ENCODE data around the gene AGMO. TPM values are rescaled to one million over a fixed set of nuclear protein-coding genes. Genes with fewer than 3 reads are reported as not detected.

Gene AGMO
- total and polyA plus RNA-seq, 2 of the 8 experiments (the other 6 are each of a cell fraction or from before 2014, with no cell fraction given), result 0.22 to 0.45 TPM

GRCh38 chr7:15602236-15602635 is 40.4 kb upstream of the AGMO start:
- 80% methylated on average over 1 of the region's 1 CpG; no CpG with 5 or more reads in 1 of the 2 experiments for WGBS, 2 experiments (ENCODE audit: extremely low coverage in 1 of 2, insufficient coverage in 1 of 2, insufficient read length in 1 of 2, insufficient replicate concordance in 2 of 2, low coverage in 1 of 2, low lambda C conversion rate in 2 of 2, missing lambda C conversion rate in 1 of 2)
- Histone ChIP-seq H3K79me1 (ENCODE audit: low read depth, low read length) (no peaks in the 10 kb centered on the region), H2BK15ac (ENCODE audit: low read length) (no peak overlapping the region), H3K27me3 (replicated peaks in 1 of 4; ENCODE audit: control insufficient read depth in 3 of 4, extremely low read depth in 1 of 4, insufficient read depth in 3 of 4, low read length in 3 of 4) (no peaks in the 10 kb centered on the region), H3K4me2 (ENCODE audit: insufficient read depth in 1 of 2, low read depth in 2 of 2, low read length in 2 of 2) (no peak overlapping the region), H3K79me2 (ENCODE audit: control insufficient read depth in 1 of 2, insufficient read depth in 2 of 2, low read length in 2 of 2) (no peaks in the 10 kb centered on the region), H3K56ac (replicated peaks; ENCODE audit: insufficient read length, low read depth, low read length) (no peak overlapping the region), H4K5ac (ENCODE audit: insufficient read length, low read depth, low read length) (no peak overlapping the region), H3K14ac (ENCODE audit: insufficient read length) (no peak overlapping the region), H2BK120ac (replicated peaks; ENCODE audit: low read depth, low read length) (no peak overlapping the region), H3K36me3 (ENCODE audit: control insufficient read depth in 2 of 4, insufficient read depth in 4 of 4, low read length in 3 of 4) (no peaks in the 10 kb centered on the region), H2BK20ac (ENCODE audit: low read length) (no peak overlapping the region), H2AFZ (ENCODE audit: low read length) (no peak overlapping the region), H3K9me3 (ENCODE audit: insufficient read depth in 2 of 2, low read depth in 1 of 2, low read length in 1 of 2) (no peaks in the 10 kb centered on the region), H3K23me2 (ENCODE audit: low read depth, low read length) (no peaks in the 10 kb centered on the region), H3K9ac (replicated peaks in 1 of 4; ENCODE audit: extremely low read depth in 1 of 4, low read depth in 3 of 4, low read length in 3 of 4) (no peak overlapping the region), H2BK12ac (ENCODE audit: low read depth, low read length) (no peak overlapping the region), H3K4me1 (replicated peaks in 1 of 4; ENCODE audit: control insufficient read depth in 3 of 4, insufficient read depth in 4 of 4, low read length in 3 of 4) (no peaks in the 10 kb centered on the region; a peak in 1 of 7 replicates), H4K91ac (replicated peaks; ENCODE audit: insufficient read length, low read length) (no peak overlapping the region), H3K4me3 (ENCODE audit: extremely low read depth in 1 of 4, insufficient read depth in 2 of 4, low read depth in 3 of 4, low read length in 4 of 4) (no peak overlapping the region), H4K8ac (ENCODE audit: extremely low read depth, insufficient read depth, low read length) (no peak overlapping the region), H3K27ac (ENCODE audit: low read depth, low read length) (no peak overlapping the region), H3K4ac (replicated peaks; ENCODE audit: insufficient read length, low read depth, low read length) (no peak overlapping the region), H3K23ac (ENCODE audit: insufficient read length) (no peak overlapping the region), H3K18ac (ENCODE audit: extremely low read depth, low read length) (no peak overlapping the region), H2AK5ac (ENCODE audit: low read depth, low read length) (no peak overlapping the region), H2BK5ac (ENCODE audit: low read depth, low read length) (no peak overlapping the region), H4K20me1 (replicated peaks in 1 of 2; ENCODE audit: control insufficient read depth in 1 of 2, insufficient read depth in 2 of 2, low read length in 2 of 2) (no peaks in the 10 kb centered on the region)
- CTCF ChIA-PET (ENCODE audit: partially characterized antibody), result interaction anchor here (0.9 kb wide), 1 partner anchor 568 kb away, joined by 3 read pairs; no protein-coding TSS in a partner anchor
- DNase-seq (ENCODE audit: low read depth in 1 of 2, low spot score in 2 of 2) (no peak), FAIRE-seq (no peak)
- POLR2A ChIA-PET (ENCODE audit: partially characterized antibody), result no interaction called here
- TF ChIP-seq TAF7 (optimal IDR thresholded peaks at IDR 0.05; ENCODE audit: borderline replicate concordance, low read depth, low read length) (no peak), SRF (IDR thresholded peaks at IDR 0.05; ENCODE audit: low read depth, low read length) (no peak), RFX5 (IDR thresholded peaks at IDR 0.05; ENCODE audit: borderline replicate concordance, low read depth, low read length) (no peak)
